IMR-90 (cell line): ENCODE data around the gene BDH1. TPM values are rescaled to one million over a fixed set of nuclear protein-coding genes. Genes with fewer than 3 reads are reported as not detected.
A peak's percentile ranks its signal among the peaks of the same experiment; 100 is the strongest.

Experiments used
- ATAC-seq: fragments of 200-7000 bp; cut with Tn5 transposase; 2 replicates; pipeline ENCODE4 v1.9.1; 2020; ENCODE audit warnings: low read depth, mild to moderate bottlenecking, moderate library complexity
- BruUV-seq: library from RNA; stranded (reverse); fragments of 400-500 nt; replicated peaks from 2 replicates; lab custom pipeline; 2021; lab: Mats Ljungman, UMichigan
- CTCF ChIA-PET: fragments of 300-600 bp; formaldehyde crosslinking; extraction: SDS; loops from one replicate; lab custom pipeline; 2021; ENCODE audit warnings: antibody characterized with exemption; lab: Yijun Ruan, JAX
- POLR2A ChIA-PET: fragments of 300-600 bp; sonication (Branson Sonifier 250); formaldehyde crosslinking; loops from one replicate; lab custom pipeline; 2022; ENCODE audit warnings: antibody characterized with exemption; ENCODE audit not compliant: unreplicated experiment; lab: Charles Lee
- DNase-seq: peaks from one replicate; pipeline ENCODE4 v3.0.0; 2013
- H2AFZ ChIP-seq: replicated peaks from 2 replicates; pipeline ENCODE3; 2013; ENCODE audit warnings: low read length, mild to moderate bottlenecking; ENCODE audit not compliant: poor library complexity
- H2AK5ac ChIP-seq: 2 replicates; pipeline ENCODE4 v1.6.1; 2013; ENCODE audit warnings: low read depth, low read length, inconsistent platforms
- H2AK9ac ChIP-seq: replicated peaks from 2 replicates; pipeline ENCODE3; 2013; ENCODE audit warnings: mild to moderate bottlenecking, low read depth, low read length, moderate library complexity; ENCODE audit not compliant: poor library complexity
- H2BK120ac ChIP-seq: 2 replicates; pipeline ENCODE4 v1.6.1; 2013; ENCODE audit warnings: low read depth, low read length, inconsistent platforms
- H2BK15ac ChIP-seq: 3 replicates; pipeline ENCODE4 v1.6.1; 2013; ENCODE audit warnings: low read depth, low read length, inconsistent platforms
- H2BK20ac ChIP-seq: 2 replicates; pipeline ENCODE4 v1.6.1; 2013; ENCODE audit warnings: low read depth, mild to moderate bottlenecking, inconsistent platforms, low read length, moderate library complexity
- H2BK5ac ChIP-seq: 2 replicates; pipeline ENCODE4 v1.6.1; 2013; ENCODE audit warnings: mild to moderate bottlenecking, low read depth, low read length, inconsistent platforms; ENCODE audit not compliant: poor library complexity, severe bottlenecking
- H3K14ac ChIP-seq: replicated peaks from 2 replicates; pipeline ENCODE4 v1.6.1; 2013; ENCODE audit warnings: low read depth, low read length, inconsistent platforms
- H3K18ac ChIP-seq: 2 replicates; pipeline ENCODE4 v1.6.1; 2013; ENCODE audit warnings: low read depth, low read length, control low read depth
- H3K23ac ChIP-seq: 2 replicates; pipeline ENCODE4 v1.6.1; 2013; ENCODE audit warnings: low read depth, low read length, inconsistent platforms
- H3K27ac ChIP-seq: 2 replicates; pipeline ENCODE4 v1.5.1; 2013; ENCODE audit warnings: mild to moderate bottlenecking, control low read depth, low read length; ENCODE audit not compliant: insufficient read depth
- H3K27me3 ChIP-seq: 2 replicates; pipeline ENCODE4 v1.6.1; 2013; ENCODE audit warnings: low read length; ENCODE audit not compliant: control insufficient read depth, insufficient read depth
- H3K36me3 ChIP-seq: 2 replicates; pipeline ENCODE4 v1.6.1; 2013; ENCODE audit warnings: low read length, mixed read lengths; ENCODE audit not compliant: control insufficient read depth, insufficient read depth
- H3K4ac ChIP-seq: 2 replicates; pipeline ENCODE4 v1.6.1; 2013; ENCODE audit warnings: low read depth, low read length, inconsistent platforms
- H3K4me1 ChIP-seq: 2 replicates; pipeline ENCODE4 v1.6.1; 2013; ENCODE audit warnings: low read length, mixed read lengths; ENCODE audit not compliant: control insufficient read depth, insufficient read depth
- H3K4me2 ChIP-seq: 2 replicates; pipeline ENCODE4 v1.6.1; 2013; ENCODE audit warnings: low read depth, mild to moderate bottlenecking, control low read depth, low read length, moderate library complexity
- H3K4me3 ChIP-seq: 2 replicates; pipeline ENCODE4 v1.5.1; 2013; ENCODE audit warnings: low read depth, mild to moderate bottlenecking, control low read depth, low read length, moderate library complexity; ENCODE audit not compliant: insufficient read depth
- H3K56ac ChIP-seq: 2 replicates; pipeline ENCODE4 v1.6.1; 2013; ENCODE audit warnings: low read length, inconsistent platforms; ENCODE audit not compliant: insufficient read depth; ENCODE audit errors: extremely low read depth
- H3K79me1 ChIP-seq, 2 experiments: 2 replicates each; pipeline ENCODE4 v1.6.1; 2013; ENCODE audit warnings: low read length in 2 of 2, inconsistent platforms in 1 of 2, low read depth in 1 of 2
- H3K9ac ChIP-seq: 2 replicates; pipeline ENCODE4 v1.6.1; 2013; ENCODE audit warnings: low read depth, low read length, control low read depth
- H3K9me1 ChIP-seq: 2 replicates; pipeline ENCODE4 v1.6.1; 2013; ENCODE audit warnings: low read length, inconsistent platforms; ENCODE audit not compliant: insufficient read depth
- H3K9me3 ChIP-seq: 2 replicates; pipeline ENCODE4 v1.6.1; 2013; ENCODE audit warnings: low read length; ENCODE audit not compliant: control insufficient read depth, insufficient read depth
- H4K20me1 ChIP-seq: 2 replicates; pipeline ENCODE4 v1.6.1; 2013; ENCODE audit warnings: low read length, inconsistent platforms; ENCODE audit not compliant: insufficient read depth
- H4K5ac ChIP-seq: 2 replicates; pipeline ENCODE4 v1.6.1; 2013; ENCODE audit warnings: mild to moderate bottlenecking, low read depth, low read length, control low read depth
- H4K8ac ChIP-seq, 2 experiments: 2 replicates each; pipeline ENCODE4 v1.6.1; 2013; ENCODE audit warnings: low read depth in 2 of 2, low read length in 2 of 2, control low read depth in 1 of 2, inconsistent platforms in 1 of 2
- H4K91ac ChIP-seq: 2 replicates; pipeline ENCODE4 v1.6.1; 2013; ENCODE audit warnings: low read depth, low read length, inconsistent platforms; ENCODE audit not compliant: insufficient read depth
- CEBPB ChIP-seq: IDR thresholded peaks from 2 replicates; pipeline ENCODE4 v1.6.1; 2012; ENCODE audit warnings: low read depth, low read length, improper control_type of control experiment
- FOS ChIP-seq: fragments of 150-350 bp; IDR thresholded peaks from 2 replicates; pipeline ENCODE4 v1.6.1; 2016; ENCODE audit warnings: low read depth, low read length
- MAFK ChIP-seq: IDR thresholded peaks from 2 replicates; pipeline ENCODE4 v1.6.1; 2012; ENCODE audit warnings: low read depth, low read length, improper control_type of control experiment
- WGBS, 2 experiments: methylation state at CpG; one replicate each; pipeline versions ENCODE4 v1.1.5 to v1.1.7; 2013; ENCODE audit warnings: missing lambda C conversion rate in 2 of 2; ENCODE audit not compliant: insufficient read length in 1 of 2; ENCODE audit errors: extremely low coverage in 2 of 2; 5-methylcytosine and 5-hydroxymethylcytosine counted together
- dilution Hi-C: fragments of 300-500 bp; cut with HindIII; formaldehyde crosslinking; loops from one replicate; pipeline ENCODE4 v1.14.3; 2018; ENCODE audit warnings: low sequenced_read_pairs; ENCODE audit not compliant: unreplicated experiment
- in situ Hi-C: fragments of 300-500 bp; cut with MboI; formaldehyde crosslinking; loops from 3 replicates; pipeline ENCODE4 v1.14.3; 2019; ENCODE audit warnings: low sequenced_read_pairs, inconsistent platforms, mixed read lengths
- intact Hi-C: fragments of 100-400 bp; cut with micrococcal nuclease; formaldehyde crosslinking; loops from 2 replicates; pipeline ENCODE4 v1.10.0; 2022
- polyA plus RNA-seq, 3 experiments: library from polyadenylated mRNA; depleted of rRNA; stranded (reverse); fragments of >200 nt; gene quantifications; 2 replicates each; pipeline ENCODE4 v1.2.3, GENCODE V29; 2012; ENCODE audit warnings: low replicate concordance in 1 of 3
- total RNA-seq: library from RNA; depleted of rRNA; stranded (reverse); fragments of >200 nt; gene quantifications from 2 replicates; pipeline ENCODE4 v1.2.3, GENCODE V29; 2012
- TF ChIP-seq, protein P1 (sequence below): conservative IDR thresholded peaks from 2 replicates; pipeline ENCODE4 v1.5.1; 2012; ENCODE audit warnings: mild to moderate bottlenecking, low read depth, low read length, improper control_type of control experiment

BDH1 gene
- total and polyA plus RNA-seq, 2 of the 4 experiments (the other 2 are of a cell fraction), result 2.7 to 4.4 TPM

GRCh38 chr3:197466586-197467399 lies 89.0 kb downstream of the BDH1 start:
- TF ChIP-seq, protein P1, sequence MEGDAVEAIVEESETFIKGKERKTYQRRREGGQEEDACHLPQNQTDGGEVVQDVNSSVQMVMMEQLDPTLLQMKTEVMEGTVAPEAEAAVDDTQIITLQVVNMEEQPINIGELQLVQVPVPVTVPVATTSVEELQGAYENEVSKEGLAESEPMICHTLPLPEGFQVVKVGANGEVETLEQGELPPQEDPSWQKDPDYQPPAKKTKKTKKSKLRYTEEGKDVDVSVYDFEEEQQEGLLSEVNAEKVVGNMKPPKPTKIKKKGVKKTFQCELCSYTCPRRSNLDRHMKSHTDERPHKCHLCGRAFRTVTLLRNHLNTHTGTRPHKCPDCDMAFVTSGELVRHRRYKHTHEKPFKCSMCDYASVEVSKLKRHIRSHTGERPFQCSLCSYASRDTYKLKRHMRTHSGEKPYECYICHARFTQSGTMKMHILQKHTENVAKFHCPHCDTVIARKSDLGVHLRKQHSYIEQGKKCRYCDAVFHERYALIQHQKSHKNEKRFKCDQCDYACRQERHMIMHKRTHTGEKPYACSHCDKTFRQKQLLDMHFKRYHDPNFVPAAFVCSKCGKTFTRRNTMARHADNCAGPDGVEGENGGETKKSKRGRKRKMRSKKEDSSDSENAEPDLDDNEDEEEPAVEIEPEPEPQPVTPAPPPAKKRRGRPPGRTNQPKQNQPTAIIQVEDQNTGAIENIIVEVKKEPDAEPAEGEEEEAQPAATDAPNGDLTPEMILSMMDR, result no peak
- peak; percentile 82 for TF ChIP-seq FOS
- TF ChIP-seq CEBPB, result peak; percentile 53; the same call in 1 of the 2 replicates
- no peak for TF ChIP-seq MAFK
- peak overlapping the region; percentile 44 for H4K91ac ChIP-seq
- no peak overlapping the region for H2BK5ac ChIP-seq
- H3K9ac ChIP-seq, result peak overlapping the region; percentile 7; the same call in 1 of the 2 replicates
- no peaks in the 10 kb centered on the region for H3K9me3 ChIP-seq
- peak overlapping the region; percentile 68 for H2AFZ ChIP-seq
- no peak overlapping the region for H2AK9ac ChIP-seq
- H2BK120ac ChIP-seq, result peak overlapping the region; percentile 61
- H3K36me3 ChIP-seq, result no peaks in the 10 kb centered on the region
- H3K27ac ChIP-seq, result 0 out of 2 replicates have a peak overlapping the region, but pooled peaks have one; percentile 5
- intact Hi-C loops (loop anchor here (5.0 kb wide), 1 partner anchor 169 kb away; the partner anchor contains the start of gene DLG1), in situ Hi-C loops (no loop called here), dilution Hi-C loops (no loop called here)
- H3K79me1 ChIP-seq, result no peaks in the 10 kb centered on the region
- peak overlapping the region; percentile 66 for H3K4me2 ChIP-seq
- H4K5ac ChIP-seq, result no peak overlapping the region
- H3K9me1 ChIP-seq, result no peaks in the 10 kb centered on the region
- H4K8ac ChIP-seq, result peak overlapping the region in 1 of 2 experiments; percentile 44; a peak in 1 of 4 replicates
- ATAC-seq, result peak; percentile 77
- no peak overlapping the region for H3K18ac ChIP-seq
- ChIA-PET POLR2A (interaction anchor here (0.6 kb wide), 1 partner anchor 169 kb away, joined by 12 read pairs; no protein-coding TSS in a partner anchor), CTCF (interaction anchor here (0.6 to 1.2 kb wide), 2 partner anchors 129 to 210 kb away, joined by 3 read pairs; no protein-coding TSS in a partner anchor)
- H2AK5ac ChIP-seq, result peak overlapping the region; percentile 25; the same call in 1 of the 2 replicates
- H2BK20ac ChIP-seq, result peak overlapping the region; percentile 18
- no peaks in the 10 kb centered on the region for H4K20me1 ChIP-seq
- 0 out of 3 replicates have a peak overlapping the region, but pooled peaks have one; percentile 28 for H2BK15ac ChIP-seq
- H3K23ac ChIP-seq, result 0 out of 2 replicates have a peak overlapping the region, but pooled peaks have one; percentile 43
- H3K56ac ChIP-seq, result no peak overlapping the region
- H3K27me3 ChIP-seq, result no peaks in the 10 kb centered on the region
- H3K14ac ChIP-seq, result peak overlapping the region; percentile 35
- peak; percentile 72 for DNase-seq
- BruUV-seq, result no TSS peak
- peaks cover 13% of the 10 kb centered on the region for H3K4me1 ChIP-seq
- no peak overlapping the region for H3K4me3 ChIP-seq
- 17% methylated on average over 3 of the region's 7 CpGs; no CpG with 5 or more reads in 1 of the 2 experiments for WGBS, 2 experiments
- H3K4ac ChIP-seq, result peak overlapping the region; percentile 14
